H9 (cell line): Measurements from ENCODE around the gene EPN1. TPM values are rescaled to one million over a fixed set of nuclear protein-coding genes. Genes with fewer than 3 reads are reported as not detected.

ENCODE experiments used
- DNase-seq: peaks from one replicate; pipeline ENCODE4 v3.0.0-alpha.2; 2017
- H2AFZ ChIP-seq: one replicate; pipeline ENCODE4 v1.6.1; 2013; ENCODE audit warnings: mild to moderate bottlenecking, low read length, control low read depth, moderate library complexity
- H2AK5ac ChIP-seq: 2 replicates; pipeline ENCODE4 v1.6.1; 2013; ENCODE audit warnings: low read length, control low read depth, mixed read lengths; ENCODE audit not compliant: insufficient read length
- H2BK120ac ChIP-seq: one replicate; pipeline ENCODE4 v1.6.1; 2013; ENCODE audit warnings: low read depth, mild to moderate bottlenecking, low read length, control low read depth, inconsistent platforms; ENCODE audit not compliant: poor library complexity, severe bottlenecking
- H2BK12ac ChIP-seq: 2 replicates; pipeline ENCODE4 v1.6.1; 2013; ENCODE audit warnings: low read length, control low read depth, mixed read lengths, low read depth; ENCODE audit not compliant: insufficient read length
- H2BK15ac ChIP-seq: 2 replicates; pipeline ENCODE4 v1.6.1; 2013; ENCODE audit warnings: low read depth, low read length, control low read depth
- H2BK20ac ChIP-seq: one replicate; pipeline ENCODE4 v1.6.1; 2013; ENCODE audit warnings: low read depth, mild to moderate bottlenecking, low read length, control low read depth, inconsistent platforms; ENCODE audit not compliant: poor library complexity, severe bottlenecking
- H2BK5ac ChIP-seq: 2 replicates; pipeline ENCODE4 v1.6.1; 2013; ENCODE audit warnings: low read length, control low read depth, mixed read lengths; ENCODE audit not compliant: insufficient read length
- H3K14ac ChIP-seq: 2 replicates; pipeline ENCODE4 v1.6.1; 2013; ENCODE audit warnings: low read length, control low read depth; ENCODE audit not compliant: insufficient read depth
- H3K18ac ChIP-seq: 2 replicates; pipeline ENCODE4 v1.6.1; 2013; ENCODE audit warnings: low read depth, mild to moderate bottlenecking, mixed read lengths, low read length, control low read depth; ENCODE audit not compliant: insufficient read length
- H3K23ac ChIP-seq: 2 replicates; pipeline ENCODE4 v1.6.1; 2013; ENCODE audit warnings: low read length, control low read depth, mixed read lengths, low read depth; ENCODE audit not compliant: insufficient read length
- H3K23me2 ChIP-seq: 2 replicates; pipeline ENCODE4 v1.6.1; 2013; ENCODE audit warnings: low read depth, mild to moderate bottlenecking, mixed read lengths, low read length, control low read depth; ENCODE audit not compliant: insufficient read length, poor library complexity, severe bottlenecking
- H3K27ac ChIP-seq: 2 replicates; pipeline ENCODE4 v1.5.1; 2013; ENCODE audit warnings: low read length, control low read depth, mixed read lengths, low read depth; ENCODE audit not compliant: insufficient read length
- H3K27me3 ChIP-seq: 2 replicates; pipeline ENCODE4 v1.6.1; 2013; ENCODE audit warnings: low read length, control low read depth, inconsistent platforms; ENCODE audit not compliant: insufficient read depth
- H3K4ac ChIP-seq: 2 replicates; pipeline ENCODE4 v1.6.1; 2013; ENCODE audit warnings: low read depth, mild to moderate bottlenecking, control low read depth, inconsistent platforms, low read length, moderate library complexity
- H3K4me1 ChIP-seq: 2 replicates; pipeline ENCODE4 v1.6.1; 2013; ENCODE audit warnings: low read length, control low read depth, inconsistent platforms; ENCODE audit not compliant: insufficient read depth
- H3K4me2 ChIP-seq: 2 replicates; pipeline ENCODE4 v1.6.1; 2013; ENCODE audit warnings: low read length, control low read depth, mixed read lengths; ENCODE audit not compliant: insufficient read length, insufficient read depth
- H3K56ac ChIP-seq: 2 replicates; pipeline ENCODE4 v1.6.1; 2013; ENCODE audit warnings: low read depth, mild to moderate bottlenecking, mixed read lengths, low read length, control low read depth; ENCODE audit not compliant: insufficient read length
- H3K79me1 ChIP-seq: 2 replicates; pipeline ENCODE4 v1.6.1; 2013; ENCODE audit warnings: low read depth, mild to moderate bottlenecking, moderate library complexity, low read length, control low read depth, inconsistent platforms; ENCODE audit not compliant: insufficient read depth, poor library complexity, severe bottlenecking
- H3K79me2 ChIP-seq: 2 replicates; pipeline ENCODE4 v1.6.1; 2013; ENCODE audit warnings: low read length, control low read depth, inconsistent platforms; ENCODE audit not compliant: insufficient read depth
- H3K9ac ChIP-seq: 2 replicates; pipeline ENCODE4 v1.6.1; 2013; ENCODE audit warnings: low read length, control low read depth, mixed read lengths; ENCODE audit not compliant: insufficient read length; ENCODE audit errors: extremely low read depth
- H3K9me3 ChIP-seq: one replicate; pipeline ENCODE4 v1.6.1; 2013; ENCODE audit warnings: low read depth, low read length, inconsistent platforms; ENCODE audit not compliant: control insufficient read depth
- H3T11ph ChIP-seq: one replicate; pipeline ENCODE4 v1.6.1; 2013; ENCODE audit warnings: mild to moderate bottlenecking, low read length, control low read depth, inconsistent platforms
- H4K20me1 ChIP-seq: one replicate; pipeline ENCODE4 v1.6.1; 2013; ENCODE audit not compliant: control insufficient read depth, insufficient read length, insufficient read depth
- H4K5ac ChIP-seq: 2 replicates; pipeline ENCODE4 v1.6.1; 2013; ENCODE audit warnings: low read depth, mild to moderate bottlenecking, mixed read lengths, low read length, control low read depth; ENCODE audit not compliant: insufficient read length
- H4K8ac ChIP-seq: replicated peaks from 2 replicates; pipeline ENCODE4 v1.6.1; 2013; ENCODE audit warnings: low read length, control low read depth, mixed read lengths, low read depth; ENCODE audit not compliant: insufficient read length
- H4K91ac ChIP-seq: 2 replicates; pipeline ENCODE4 v1.6.1; 2013; ENCODE audit warnings: low read depth, mild to moderate bottlenecking, moderate library complexity, mixed read lengths, low read length, control low read depth; ENCODE audit not compliant: insufficient read length
- H3K27ac Mint-ChIP-seq, 3 experiments: 2 replicates in 2 of 3; 3 replicates in 1 of 3; pipeline ENCODE4 v1.8.0; 2020 to 2021; ENCODE audit warnings: mixed read lengths in 3 of 3, mild to moderate bottlenecking in 1 of 3, moderate library complexity in 1 of 3
- H3K27me3 Mint-ChIP-seq: 2 replicates; pipeline ENCODE4 v1.8.0; 2021; ENCODE audit warnings: low read depth, mild to moderate bottlenecking, moderate library complexity, mixed read lengths
- H3K36me3 Mint-ChIP-seq, 3 experiments: 2 replicates in 2 of 3; 3 replicates in 1 of 3; pipeline ENCODE4 v1.8.0; 2020 to 2021; ENCODE audit warnings: low read depth in 3 of 3, mixed read lengths in 3 of 3; ENCODE audit not compliant: insufficient read depth in 1 of 3
- H3K4me1 Mint-ChIP-seq, 2 experiments: 2 replicates each; pipeline ENCODE4 v1.8.0; 2020; ENCODE audit warnings: mixed read lengths in 2 of 2
- H3K4me3 Mint-ChIP-seq, 2 experiments: 2 replicates in 1 of 2; 3 replicates in 1 of 2; pipeline ENCODE4 v1.8.0; 2020 to 2021; ENCODE audit warnings: mild to moderate bottlenecking in 2 of 2, mixed read lengths in 2 of 2, moderate library complexity in 1 of 2
- H3K9me3 Mint-ChIP-seq, 2 experiments: 2 replicates in 1 of 2; 3 replicates in 1 of 2; pipeline ENCODE4 v1.8.0; 2020; ENCODE audit warnings: mild to moderate bottlenecking in 2 of 2, mixed read lengths in 2 of 2, moderate library complexity in 1 of 2
- WGBS: extraction: QIAGEN DNeasy Blood & Tissue Kit; methylation state at CpG from one replicate; pipeline ENCODE4 v1.1.7; 2013; ENCODE audit warnings: missing lambda C conversion rate, low lambda C conversion rate, mixed read lengths; ENCODE audit not compliant: insufficient read length; ENCODE audit errors: extremely low coverage; 5-methylcytosine and 5-hydroxymethylcytosine counted together
- total RNA-seq: library from RNA; stranded (reverse); gene quantifications from 2 replicates; pipeline ENCODE4 v1.2.1, GENCODE V29; 2021
- TF ChIP-seq, protein P1 (sequence below): fragments of 200-600 bp; sonication (generic); conservative IDR thresholded peaks from 3 replicates; pipeline ENCODE4 v1.8.0; 2021; ENCODE audit warnings: antibody characterized with exemption, mild to moderate bottlenecking

The EPN1 gene
- total RNA-seq, 1 experiment from 2014 or later, result 159 TPM

- no peak overlapping the region for H3K4me2 ChIP-seq
- H3K4ac ChIP-seq, result no peak overlapping the region
- peak overlapping the region; percentile 41 to 93 for H3K4me3 Mint-ChIP-seq
- H3K9ac ChIP-seq, result no peak overlapping the region
- H3K4me1 Mint-ChIP-seq, result peaks cover 26 to 28% of the 10 kb centered on the region in 2 experiments
- H3K18ac ChIP-seq, result no peak overlapping the region
- H3K27me3 ChIP-seq, result no peaks in the 10 kb centered on the region
- H4K5ac ChIP-seq, result no peak overlapping the region
- H4K8ac ChIP-seq, result no peak overlapping the region
- H3K27ac Mint-ChIP-seq, result peak overlapping the region in 2 of 3 experiments; percentile 59 to 89; a peak in 3 of 7 replicates
- H4K20me1 ChIP-seq, result peaks cover 5% of the 10 kb centered on the region
- H3K23me2 ChIP-seq, result peaks cover 31% of the 10 kb centered on the region
- no CpG with 5 or more reads among the region's 71 CpGs for WGBS
- H3K79me1 ChIP-seq, result no peaks in the 10 kb centered on the region
- H2BK12ac ChIP-seq, result no peak overlapping the region
- H4K91ac ChIP-seq, result no peak overlapping the region
- no peak overlapping the region for H2BK5ac ChIP-seq
- H3K27me3 Mint-ChIP-seq, result no peaks in the 10 kb centered on the region; the same call in 1 of the 2 replicates
- no peaks in the 10 kb centered on the region for H3K9me3 ChIP-seq
- no peak overlapping the region for H3K56ac ChIP-seq
- TF ChIP-seq, protein P1, sequence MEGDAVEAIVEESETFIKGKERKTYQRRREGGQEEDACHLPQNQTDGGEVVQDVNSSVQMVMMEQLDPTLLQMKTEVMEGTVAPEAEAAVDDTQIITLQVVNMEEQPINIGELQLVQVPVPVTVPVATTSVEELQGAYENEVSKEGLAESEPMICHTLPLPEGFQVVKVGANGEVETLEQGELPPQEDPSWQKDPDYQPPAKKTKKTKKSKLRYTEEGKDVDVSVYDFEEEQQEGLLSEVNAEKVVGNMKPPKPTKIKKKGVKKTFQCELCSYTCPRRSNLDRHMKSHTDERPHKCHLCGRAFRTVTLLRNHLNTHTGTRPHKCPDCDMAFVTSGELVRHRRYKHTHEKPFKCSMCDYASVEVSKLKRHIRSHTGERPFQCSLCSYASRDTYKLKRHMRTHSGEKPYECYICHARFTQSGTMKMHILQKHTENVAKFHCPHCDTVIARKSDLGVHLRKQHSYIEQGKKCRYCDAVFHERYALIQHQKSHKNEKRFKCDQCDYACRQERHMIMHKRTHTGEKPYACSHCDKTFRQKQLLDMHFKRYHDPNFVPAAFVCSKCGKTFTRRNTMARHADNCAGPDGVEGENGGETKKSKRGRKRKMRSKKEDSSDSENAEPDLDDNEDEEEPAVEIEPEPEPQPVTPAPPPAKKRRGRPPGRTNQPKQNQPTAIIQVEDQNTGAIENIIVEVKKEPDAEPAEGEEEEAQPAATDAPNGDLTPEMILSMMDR, result no peak
- no peak overlapping the region for H3K23ac ChIP-seq
- peak; percentile 83 for DNase-seq
- peaks cover 20% of the 10 kb centered on the region for H3K79me2 ChIP-seq
- H2BK20ac ChIP-seq, result no peak overlapping the region
- H2AK5ac ChIP-seq, result no peak overlapping the region
- no peak overlapping the region for H2AFZ ChIP-seq
- no peak overlapping the region for H2BK15ac ChIP-seq
- H3T11ph ChIP-seq, result no peak overlapping the region
- H3K4me1 ChIP-seq, result peaks cover 5% of the 10 kb centered on the region; the same call in 1 of the 2 replicates
- H3K14ac ChIP-seq, result no peak overlapping the region
- H3K36me3 Mint-ChIP-seq, result peaks cover 6 to 49% (median 31%) of the 10 kb centered on the region in 3 experiments; a peak in 6 of 7 replicates
- H3K27ac ChIP-seq, result no peak overlapping the region
- H2BK120ac ChIP-seq, result no peak overlapping the region
- H3K9me3 Mint-ChIP-seq, result peaks cover 0 to 3% of the 10 kb centered on the region in 2 experiments; a peak in 3 of 5 replicates
These were observed 22.5 kb upstream of the EPN1 start for GRCh38 chr19:55652311-55653128.
